ENCODE measurements around the gene RIPOR3.

GRCh38 chr20:50712771-50713656 lies 21.7 kb upstream of the RIPOR3 start:
- TF ChIP-seq REST (IDR thresholded peaks at IDR 0.05) = no peak
- no peak for TF ChIP-seq POLR2A (IDR thresholded peaks at IDR 0.05; ENCODE audit: low read length)
- TF ChIP-seq BHLHE40 (IDR thresholded peaks at IDR 0.05; ENCODE audit: low read depth, low read length) = no peak
- TF ChIP-seq CTCF (IDR thresholded peaks at IDR 0.05) = no peak
- TF ChIP-seq RFX5 (IDR thresholded peaks at IDR 0.05) = no peak
- no peak for TF ChIP-seq NR3C1 (IDR thresholded peaks at IDR 0.05)
- no peak for TF ChIP-seq MYC (IDR thresholded peaks at IDR 0.05; ENCODE audit: borderline replicate concordance, low read length)
- no peak for TF ChIP-seq EP300 (IDR thresholded peaks at IDR 0.05)
- TF ChIP-seq E2F6 (IDR thresholded peaks at IDR 0.05; ENCODE audit: borderline replicate concordance, low read depth) = no peak
- TF ChIP-seq KDM1A (IDR thresholded peaks at IDR 0.05; ENCODE audit: low read depth) = no peak
- no peak for TF ChIP-seq ESRRA (IDR thresholded peaks at IDR 0.05; ENCODE audit: borderline replicate concordance, low read length)
